Embryonic facial prominence (tissue), 1 donor: Measurements from ENCODE around the gene AMBRA1.

Experiments
- DNase-seq: peaks from one replicate; pipeline ENCODE4 v3.0.0-alpha.2; 2016; ENCODE audit errors: extremely low spot score

The AMBRA1 gene

DNA sequence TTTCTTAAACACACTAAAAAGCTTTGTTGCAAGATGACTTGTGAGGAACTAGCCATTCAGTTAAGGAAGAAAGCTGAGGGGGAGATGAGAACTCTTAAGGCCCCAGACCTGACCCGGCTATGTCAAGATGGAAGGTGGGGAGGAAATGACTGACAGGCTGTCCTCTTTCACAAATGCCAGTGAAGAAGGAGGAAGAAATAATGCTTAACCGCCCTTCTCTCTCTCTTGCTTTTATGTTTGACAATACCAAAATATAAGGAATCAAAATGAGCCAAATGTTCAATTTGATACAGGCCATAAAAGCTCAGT lies 87.4 kb downstream of the AMBRA1 start:
- no peak for DNase-seq

DNA sequence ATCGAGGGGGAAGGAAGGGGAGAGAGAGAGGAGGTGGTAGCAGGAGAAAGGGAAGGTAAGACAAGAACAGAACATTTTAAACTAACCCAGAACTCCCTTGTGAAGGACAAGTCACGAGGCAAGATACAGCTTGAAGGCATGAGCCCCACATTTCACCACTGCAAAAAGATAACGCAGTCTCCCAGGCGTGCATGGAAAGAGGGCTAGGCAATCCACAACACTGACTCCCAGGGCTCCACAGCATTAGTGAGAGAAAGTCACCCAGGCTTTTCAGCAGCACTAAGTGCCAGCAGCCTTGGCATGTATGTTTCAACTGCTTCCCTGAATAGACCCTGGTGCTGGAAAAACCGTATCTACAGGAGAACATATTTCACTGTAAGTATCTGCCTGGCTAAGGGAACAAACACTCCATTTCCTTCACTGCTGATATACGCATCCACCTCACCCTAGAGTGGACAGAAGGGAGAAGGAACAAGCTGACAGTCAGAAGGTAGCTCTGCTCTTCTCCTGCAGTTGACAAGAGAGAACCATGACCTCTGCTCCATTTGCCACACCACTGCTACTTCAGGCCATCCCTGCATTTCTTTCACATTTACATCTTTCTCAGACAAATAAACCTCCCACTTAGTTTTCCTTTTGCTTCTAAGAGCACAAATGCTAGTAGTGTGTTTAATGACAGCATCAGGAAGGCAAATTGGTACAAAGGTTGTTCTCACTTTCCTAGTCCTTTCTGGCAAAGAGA lies 87.9 kb downstream of the AMBRA1 start:
- no peak for DNase-seq

DNA sequence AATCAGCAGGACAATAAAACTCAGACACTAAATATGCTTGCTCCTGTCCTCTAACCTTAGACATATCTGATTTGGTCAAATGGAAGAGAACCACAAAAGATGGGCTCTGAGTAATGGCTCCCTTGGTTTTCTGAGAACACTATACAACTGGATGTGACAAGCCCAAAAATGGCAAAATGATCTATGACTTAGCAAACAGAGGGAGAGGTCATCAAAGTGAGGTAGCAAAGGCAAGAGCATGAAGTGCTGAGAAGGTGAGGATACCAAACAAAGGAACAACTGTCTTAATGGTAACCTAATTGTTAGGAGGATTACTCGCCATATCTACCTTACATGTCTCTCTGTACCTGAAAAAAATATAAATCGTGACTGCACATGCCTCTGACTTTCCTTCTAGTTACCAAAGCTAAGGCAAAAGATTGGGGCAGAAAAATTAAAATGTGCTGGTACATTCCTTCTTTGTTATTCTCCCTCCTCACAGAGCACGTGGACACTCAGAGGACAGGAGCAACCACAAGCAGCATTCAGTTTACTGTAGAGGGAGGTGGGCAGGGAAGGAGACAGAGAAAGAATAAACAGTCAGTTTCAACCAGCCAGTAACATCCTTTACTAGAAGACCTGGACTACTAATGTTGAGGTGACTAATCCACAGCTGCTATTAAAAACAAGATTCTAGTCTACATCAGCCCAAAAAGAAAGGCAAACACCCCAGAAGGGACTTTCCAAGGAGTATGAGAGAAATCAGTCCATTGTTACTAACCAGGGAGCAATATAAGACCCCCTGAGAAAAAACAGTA lies 88.8 kb downstream of the AMBRA1 start:
- no peak for DNase-seq

- no peak for DNase-seq
These were observed 94.0 kb downstream of the AMBRA1 start for GRCh38 chr11:46499821-46500220.

- DNase-seq: no peak
These were observed 94.9 kb downstream of the AMBRA1 start for GRCh38 chr11:46498968-46499367.

GRCh38 chr11:46498179-46498578 lies 95.6 kb downstream of the AMBRA1 start:
- DNase-seq: no peak

- DNase-seq: no peak
These were observed 96.3 kb downstream of the AMBRA1 start for GRCh38 chr11:46497498-46497897.

GRCh38 chr11:46493791-46494190 lies 100.0 kb downstream of the AMBRA1 start:
- no peak for DNase-seq

GRCh38 chr11:46492532-46492931 lies 101.3 kb downstream of the AMBRA1 start:
- no peak for DNase-seq

DNA sequence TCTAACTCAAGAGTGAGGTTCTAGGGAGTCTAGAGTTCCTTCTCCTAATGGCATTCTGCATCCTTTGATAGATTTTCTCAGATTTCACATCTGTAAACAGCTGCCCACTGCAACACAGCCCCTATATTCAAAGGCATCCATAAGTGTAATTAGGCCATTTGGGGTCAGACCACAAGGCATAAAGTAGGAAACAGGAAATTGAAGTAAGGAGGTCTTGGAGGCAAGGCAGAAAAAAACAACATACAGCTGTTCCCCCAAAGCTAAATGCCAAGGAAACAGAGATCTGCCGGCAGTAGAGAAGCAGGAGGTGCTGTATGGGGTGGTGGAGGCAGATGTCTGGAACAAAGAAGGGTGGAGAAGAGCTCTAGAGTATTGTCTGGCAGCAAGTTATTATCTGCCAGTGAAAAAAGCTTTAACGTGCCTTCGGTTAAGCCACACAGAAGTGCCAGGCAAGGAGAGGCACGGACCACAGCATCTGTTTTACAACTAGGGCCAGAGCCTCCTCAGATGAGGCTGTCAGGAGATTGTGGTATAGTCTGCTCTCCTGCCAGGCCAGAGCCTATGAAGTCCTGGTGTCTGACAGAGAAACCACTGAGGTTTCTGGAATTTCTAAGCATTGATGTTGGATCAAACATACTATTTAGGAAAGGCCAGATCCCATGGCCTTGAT lies 102.0 kb downstream of the AMBRA1 start:
- DNase-seq: no peak

- no peak for DNase-seq
These were observed 103.2 kb downstream of the AMBRA1 start for GRCh38 chr11:46490666-46491065.

- DNase-seq: no peak
These were observed 103.9 kb downstream of the AMBRA1 start for GRCh38 chr11:46489656-46490560.

DNA sequence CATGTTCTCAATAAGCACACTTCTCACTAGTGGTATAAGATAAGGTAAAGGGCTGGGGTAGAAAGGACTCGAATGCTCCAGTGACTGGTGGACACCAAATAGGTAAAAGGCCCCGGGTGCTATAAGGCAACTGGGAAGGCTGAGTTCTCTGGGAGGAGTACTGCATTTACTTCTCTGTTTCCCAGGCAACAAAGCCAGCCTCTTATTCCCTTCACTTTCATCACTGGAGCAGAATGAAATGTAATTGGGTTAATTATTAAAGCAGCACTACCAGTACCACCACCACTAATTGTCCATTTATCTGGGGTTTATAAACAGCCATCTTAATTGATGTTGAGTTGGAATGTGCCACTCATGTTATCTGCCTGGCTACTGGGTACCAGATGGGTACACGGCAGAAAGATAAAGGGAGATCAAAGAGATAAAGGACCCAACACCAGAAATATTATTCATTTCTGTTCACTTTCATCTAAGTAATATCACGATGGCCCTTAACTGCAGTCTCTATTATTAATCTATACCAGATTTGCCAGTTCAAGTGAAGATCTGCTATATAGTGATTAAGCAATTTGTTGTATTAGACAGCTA lies 107.9 kb downstream of the AMBRA1 start:
- no peak for DNase-seq

GRCh38 chr11:46484101-46484500 lies 109.7 kb downstream of the AMBRA1 start:
- no peak for DNase-seq

DNA sequence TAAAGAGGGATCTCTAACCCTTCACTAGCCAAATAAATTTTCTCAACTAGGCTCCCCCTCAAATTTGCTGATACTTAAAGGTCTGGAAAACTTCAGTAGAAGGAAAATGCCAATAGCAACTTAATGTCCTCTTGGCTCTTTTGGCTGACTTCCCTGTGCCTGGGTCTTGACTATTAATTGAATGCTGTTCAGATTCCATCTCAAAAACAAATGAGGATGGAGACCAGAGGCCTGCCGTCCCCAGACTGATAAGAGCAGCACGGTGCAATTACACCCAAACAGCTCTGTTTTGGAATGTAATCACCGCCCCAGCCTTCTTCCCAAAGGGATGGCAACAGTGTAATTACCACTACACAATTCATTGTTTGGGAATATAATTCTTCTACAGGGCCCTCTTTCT lies 112.9 kb downstream of the AMBRA1 start:
- DNase-seq: no peak

GRCh38 chr11:46480166-46480726 lies 113.6 kb downstream of the AMBRA1 start:
- DNase-seq: no peak

DNA sequence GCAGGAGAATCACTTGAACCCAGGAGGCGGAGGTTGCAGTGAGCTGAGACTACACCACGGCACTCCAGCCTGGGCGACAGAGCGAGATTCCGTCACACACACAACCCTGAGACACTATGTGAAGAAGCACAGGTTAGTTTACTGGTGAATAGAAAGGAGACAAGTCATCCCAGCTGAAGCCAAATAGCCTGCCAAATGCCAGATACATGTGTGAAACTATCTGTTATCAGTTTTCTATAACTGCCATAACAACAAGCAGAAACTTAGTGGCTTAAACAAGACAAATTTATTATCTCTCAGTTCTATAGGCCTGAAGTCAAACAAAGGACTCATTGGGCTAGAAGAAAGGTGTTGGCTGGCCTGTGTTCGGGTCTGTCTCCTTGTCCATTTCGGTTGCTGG lies 114.2 kb downstream of the AMBRA1 start:
- DNase-seq: no peak

DNA sequence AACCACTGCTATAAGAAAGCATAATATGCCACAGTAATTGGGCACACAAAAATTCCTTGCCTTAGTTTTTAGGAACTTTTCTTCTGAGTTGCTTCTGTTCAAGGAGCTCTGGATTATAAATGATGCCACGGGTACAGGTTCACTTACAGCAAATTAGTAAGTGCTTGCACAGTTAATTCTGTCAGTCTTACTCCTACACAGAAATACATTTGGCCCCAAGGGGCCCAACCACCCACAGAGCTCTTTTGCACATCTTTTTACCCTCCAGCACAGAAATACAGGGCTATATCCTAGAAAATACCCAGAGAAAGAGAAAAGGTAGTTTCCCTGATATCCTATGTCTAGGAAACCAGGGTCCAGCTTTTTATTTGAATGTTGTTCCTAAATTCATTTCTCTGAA lies 115.6 kb downstream of the AMBRA1 start:
- DNase-seq: no peak

DNA sequence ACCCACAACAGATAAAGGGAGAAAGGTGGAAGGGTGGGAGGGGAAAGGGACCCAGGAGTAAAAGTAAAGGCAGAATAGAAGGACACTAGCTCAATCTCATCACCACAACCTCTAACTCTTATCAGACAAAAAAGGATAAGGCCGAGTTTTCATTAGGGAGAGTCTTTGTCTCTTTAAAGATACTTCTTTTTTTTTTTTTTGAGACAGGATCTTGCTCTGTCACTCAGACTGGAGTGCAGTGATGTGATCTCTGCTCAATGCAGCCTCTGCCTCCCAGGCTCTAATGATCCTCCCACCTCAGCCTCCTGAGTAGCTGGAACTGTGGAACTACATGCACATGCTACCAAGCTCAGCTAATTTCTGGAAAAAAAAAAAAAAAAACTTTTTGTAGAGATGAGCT lies 116.7 kb downstream of the AMBRA1 start:
- DNase-seq: no peak

DNA sequence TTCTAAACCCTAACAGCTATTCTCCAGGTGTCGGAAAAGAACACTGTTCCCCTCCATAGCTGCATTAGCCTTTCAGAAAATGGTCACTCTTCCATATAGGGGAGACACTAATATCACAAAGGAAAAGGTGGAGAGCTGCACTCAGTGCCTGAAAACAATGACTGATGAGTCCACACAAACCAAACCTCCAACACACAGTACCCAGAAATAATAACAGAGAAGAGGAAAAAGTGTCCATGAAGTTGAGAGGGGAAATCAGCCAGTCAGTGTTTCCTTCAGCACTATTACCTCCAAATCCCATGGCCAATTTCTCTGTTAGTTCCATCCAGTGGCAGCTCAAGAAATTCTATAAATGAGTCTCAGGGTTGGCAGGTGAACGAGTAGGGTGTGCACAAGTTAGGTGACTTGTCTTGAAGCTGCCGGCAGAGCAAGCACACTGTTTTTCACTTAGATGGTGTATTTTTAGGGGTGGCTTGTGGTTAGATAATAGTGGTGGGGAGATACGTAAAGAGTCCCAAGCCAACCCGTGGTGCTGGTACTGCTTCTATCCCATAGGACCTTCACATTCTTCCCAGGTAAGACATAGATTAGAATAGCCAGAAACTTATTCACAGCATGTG lies 117.8 kb downstream of the AMBRA1 start:
- DNase-seq: no peak
